Neutrophil (primary cell): ENCODE results near the gene PPARA.

Experiments used
- H3K27ac ChIP-seq: fragments of 200-600 bp; sonication (generic); 2 replicates; pipeline ENCODE4 v1.5.1; 2016; ENCODE audit warnings: mild to moderate bottlenecking, moderate library complexity
- H3K27me3 ChIP-seq: fragments of 200-600 bp; sonication (generic); 2 replicates; pipeline ENCODE4 v1.6.0; 2016; ENCODE audit warnings: mild to moderate bottlenecking
- H3K36me3 ChIP-seq: fragments of 200-600 bp; sonication (generic); 2 replicates; pipeline ENCODE4 v1.5.1; 2017
- H3K4me1 ChIP-seq, 2 experiments: fragments of 200-600 bp in 1 of 2; sonication (generic) in 1 of 2; 1 replicate in 1 of 2; 2 replicates in 1 of 2; pipeline versions ENCODE4 v1.5.1 to v1.6.1; 2013 to 2016; ENCODE audit warnings: low read depth in 1 of 2, low read length in 1 of 2, mild to moderate bottlenecking in 1 of 2, moderate library complexity in 1 of 2; ENCODE audit not compliant: control insufficient read depth in 1 of 2, insufficient read depth in 1 of 2
- H3K4me3 ChIP-seq, 2 experiments: fragments of 200-600 bp in 1 of 2; sonication (generic) in 1 of 2; 1 replicate in 1 of 2; 2 replicates in 1 of 2; pipeline ENCODE4 v1.5.1; 2013 to 2016; ENCODE audit warnings: low read depth in 1 of 2, low read length in 1 of 2, mild to moderate bottlenecking in 1 of 2, moderate library complexity in 1 of 2
- H3K9me3 ChIP-seq: fragments of 200-600 bp; sonication (generic); 2 replicates; pipeline ENCODE4 v1.5.1; 2016
- CTCF ChIP-seq: fragments of 200-600 bp; sonication (generic); IDR thresholded peaks from 2 replicates; pipeline ENCODE4 v1.5.1; 2016; ENCODE audit warnings: antibody characterized with exemption

Gene PPARA

DNA sequence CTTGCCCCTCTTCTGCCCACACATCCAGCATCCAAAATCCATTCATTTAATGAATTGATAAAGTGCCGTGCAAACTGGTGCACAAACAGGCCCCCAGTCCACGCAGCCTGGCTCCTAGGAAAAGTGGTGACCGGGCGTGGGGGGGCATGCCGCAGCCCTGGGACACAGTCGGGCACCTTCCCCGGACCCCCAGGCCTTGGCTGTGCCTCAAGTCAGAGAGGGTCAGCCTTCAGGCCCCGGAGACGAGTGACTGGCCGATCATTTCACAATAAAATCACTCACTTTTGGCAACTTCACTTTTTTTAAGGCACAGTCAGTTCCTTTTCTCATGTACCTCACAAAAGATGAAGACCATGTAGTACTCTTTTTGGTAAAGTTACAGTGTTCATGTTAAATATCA, 91.8 kb downstream of the PPARA start:
- H3K4me1 ChIP-seq: peaks cover 16% of the 10 kb centered on the region in 2 experiments
- H3K9me3 ChIP-seq: no peaks in the 10 kb centered on the region
- no peak overlapping the region for H3K27ac ChIP-seq
- no peaks in the 10 kb centered on the region for H3K27me3 ChIP-seq
- H3K36me3 ChIP-seq: peaks cover 11% of the 10 kb centered on the region
- no peak for TF ChIP-seq CTCF
- no peak overlapping the region for H3K4me3 ChIP-seq

GRCh38 chr22:46244771-46245170, 94.4 kb downstream of the PPARA start:
- peaks cover 11% of the 10 kb centered on the region for H3K36me3 ChIP-seq
- no peaks in the 10 kb centered on the region for H3K9me3 ChIP-seq
- no peak overlapping the region for H3K4me3 ChIP-seq
- peaks cover 17 to 19% of the 10 kb centered on the region in 2 experiments for H3K4me1 ChIP-seq
- H3K27ac ChIP-seq: no peak overlapping the region
- no peaks in the 10 kb centered on the region for H3K27me3 ChIP-seq
- no peak for TF ChIP-seq CTCF

DNA sequence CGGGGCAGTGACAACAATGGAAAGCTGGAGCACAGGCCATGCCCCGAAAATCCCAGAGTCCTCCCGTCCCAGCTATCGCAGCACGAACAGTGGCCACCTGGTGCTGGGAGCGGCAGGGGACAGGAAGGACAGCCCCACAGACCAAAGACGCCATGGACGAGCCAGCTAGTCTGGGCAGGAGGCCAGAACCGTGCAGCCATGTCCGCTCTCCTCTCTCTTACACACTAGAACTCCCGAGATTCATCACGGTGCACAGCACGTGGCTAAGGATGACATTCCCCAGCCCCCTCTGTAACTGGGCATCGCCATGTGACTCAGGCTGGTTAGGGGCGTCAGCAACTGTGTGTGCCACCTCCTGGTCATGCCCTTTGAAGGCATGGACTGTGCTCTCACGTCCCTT, 95.2 kb downstream of the PPARA start:
- Histone ChIP-seq H3K4me3 (no peak overlapping the region), H3K27ac (no peak overlapping the region), H3K4me1 (peaks cover 10 to 13% of the 10 kb centered on the region in 2 experiments), H3K27me3 (no peaks in the 10 kb centered on the region), H3K36me3 (peaks cover 11% of the 10 kb centered on the region), H3K9me3 (no peaks in the 10 kb centered on the region)
- TF ChIP-seq CTCF: no peak

DNA sequence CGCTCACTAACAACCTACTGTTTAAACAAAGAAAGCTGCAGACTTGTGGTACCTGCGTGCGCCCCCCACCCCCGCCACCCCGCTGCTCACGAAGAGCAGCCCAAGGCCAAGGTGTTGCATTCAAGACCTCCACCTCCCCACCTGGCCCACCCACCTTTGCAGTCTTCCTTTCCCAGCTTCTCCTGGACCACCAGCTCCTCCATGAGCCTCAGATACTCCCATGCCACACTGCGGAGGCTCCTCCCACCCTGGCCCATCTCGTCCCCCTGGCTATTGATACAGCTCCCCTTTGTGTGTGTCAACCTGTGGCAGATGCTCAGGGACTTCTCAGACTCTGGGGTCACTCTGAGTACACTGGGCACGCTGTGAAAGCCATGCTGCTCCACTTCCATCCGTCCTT, 95.9 kb downstream of the PPARA start:
- H3K4me1 ChIP-seq: peaks cover 13 to 17% of the 10 kb centered on the region in 2 experiments
- TF ChIP-seq CTCF: no peak
- H3K27me3 ChIP-seq: no peaks in the 10 kb centered on the region

DNA sequence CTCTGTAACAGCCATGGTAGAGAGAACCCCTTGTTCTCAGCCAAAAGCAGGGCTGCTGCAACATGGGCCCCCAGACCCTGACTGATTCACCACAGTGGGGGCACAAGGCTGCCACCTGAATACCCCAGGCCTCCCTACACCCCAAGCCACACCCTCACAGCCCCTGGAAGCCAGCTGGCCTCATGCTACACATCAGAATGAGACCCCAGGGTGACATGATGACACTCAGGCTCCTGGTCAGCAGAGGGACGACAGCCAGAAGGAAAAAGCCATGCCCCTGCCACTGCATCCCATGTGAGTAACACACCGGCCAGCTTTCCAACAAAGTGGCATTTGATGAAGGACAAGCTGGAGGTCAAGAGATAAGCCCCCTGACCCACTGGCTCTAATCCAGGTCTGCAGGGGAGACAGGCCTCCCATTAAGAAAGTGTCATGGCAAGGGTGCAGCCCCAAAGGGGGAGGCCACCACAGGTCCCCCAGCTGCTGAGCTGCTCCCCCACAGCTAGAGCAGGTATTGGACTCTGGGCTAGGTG, 97.2 kb downstream of the PPARA start:
- no peak overlapping the region for H3K27ac ChIP-seq
- peaks cover 11% of the 10 kb centered on the region for H3K36me3 ChIP-seq
- no peak for TF ChIP-seq CTCF
- H3K27me3 ChIP-seq: no peaks in the 10 kb centered on the region
- no peak overlapping the region for H3K4me3 ChIP-seq
- peaks cover 15% of the 10 kb centered on the region in 2 experiments for H3K4me1 ChIP-seq
- no peaks in the 10 kb centered on the region for H3K9me3 ChIP-seq

More for the DNA sequence above, 95.9 kb downstream of the PPARA start:
- no peak overlapping the region for H3K27ac ChIP-seq
- H3K36me3 ChIP-seq: peaks cover 11% of the 10 kb centered on the region
- H3K9me3 ChIP-seq: no peaks in the 10 kb centered on the region
- no peak overlapping the region for H3K4me3 ChIP-seq
